HL-60/S4 (cell line): ENCODE measurements around the gene RNF225.
"Not testable (repeated sequence)": the region's sequence is repeated elsewhere in the genome, so short reads cannot be mapped to it uniquely, and the experiment has no call there.

Source experiments
- in situ Hi-C: fragments of 300-500 bp; cut with MboI; formaldehyde crosslinking; loops from 2 replicates; pipeline ENCODE4 v1.14.3; 2022; ENCODE audit warnings: low sequenced_read_pairs

The RNF225 gene

DNA sequence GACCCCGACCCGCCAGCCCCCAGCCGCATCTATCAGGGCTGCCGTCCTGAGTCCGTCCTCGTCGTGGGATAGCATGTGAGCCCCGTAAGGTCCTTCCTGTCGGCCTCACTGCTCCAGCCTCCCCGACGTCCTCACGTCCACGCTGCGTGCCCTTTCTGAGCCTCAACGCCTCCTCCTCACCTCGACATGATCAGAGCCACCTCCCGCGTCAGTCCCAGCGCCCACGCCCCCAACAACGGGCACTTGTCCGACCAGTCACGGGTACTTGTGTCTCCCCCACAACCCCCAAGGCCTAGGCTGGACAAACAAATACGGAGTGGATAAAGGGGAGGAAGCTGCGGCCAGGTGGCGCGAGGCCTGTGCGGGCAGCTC is 33.6 kb upstream of the RNF225 start:
- in situ Hi-C loops: no loop called here

DNA sequence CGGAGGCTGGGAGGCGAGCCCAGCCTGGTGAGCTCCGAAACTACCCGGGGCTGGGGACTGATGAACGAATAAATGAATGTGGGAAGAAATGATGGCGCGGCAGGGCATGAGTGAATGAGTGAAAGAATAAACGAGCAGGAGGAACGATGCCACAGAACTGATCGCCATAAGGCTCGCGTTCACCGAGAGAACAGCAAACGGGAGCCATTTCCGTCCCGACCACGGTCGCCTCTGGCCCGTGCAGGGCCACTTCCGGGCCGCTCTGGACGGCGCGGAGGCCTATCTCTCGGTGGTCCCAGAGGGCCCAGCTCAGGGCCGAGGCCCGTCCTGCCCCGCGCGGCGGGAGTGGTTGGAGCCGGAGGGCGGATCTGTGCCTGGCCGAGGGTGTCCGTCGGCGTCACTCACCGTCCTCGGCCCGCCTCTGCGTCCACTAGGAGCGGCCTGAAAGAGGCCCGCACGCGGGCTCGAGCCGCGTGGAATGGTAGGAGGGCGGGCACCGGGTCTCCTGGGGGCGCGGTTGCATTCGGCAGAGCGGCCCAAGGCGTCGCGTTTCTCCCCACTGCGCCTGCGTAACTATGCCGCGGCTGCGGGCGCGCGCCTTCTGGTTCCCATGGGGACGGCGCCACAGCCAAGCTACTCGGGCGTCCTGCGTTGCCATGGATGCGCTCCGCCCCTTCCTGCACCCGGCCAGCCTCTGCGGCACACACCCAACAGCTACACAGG is 33.0 kb upstream of the RNF225 start, which contains the start of gene ZNF497:
Gene ZNF497 (minus strand): TSS at position 480 of the 723 bp plus-strand sequence. CDS start 5,116 bp downstream, outside the sequence.
- in situ Hi-C loops: no loop called here

- in situ Hi-C loops: no loop called here
Observed at GRCh38 chr19:58364146-58364545, 31.3 kb upstream of the RNF225 start.

DNA sequence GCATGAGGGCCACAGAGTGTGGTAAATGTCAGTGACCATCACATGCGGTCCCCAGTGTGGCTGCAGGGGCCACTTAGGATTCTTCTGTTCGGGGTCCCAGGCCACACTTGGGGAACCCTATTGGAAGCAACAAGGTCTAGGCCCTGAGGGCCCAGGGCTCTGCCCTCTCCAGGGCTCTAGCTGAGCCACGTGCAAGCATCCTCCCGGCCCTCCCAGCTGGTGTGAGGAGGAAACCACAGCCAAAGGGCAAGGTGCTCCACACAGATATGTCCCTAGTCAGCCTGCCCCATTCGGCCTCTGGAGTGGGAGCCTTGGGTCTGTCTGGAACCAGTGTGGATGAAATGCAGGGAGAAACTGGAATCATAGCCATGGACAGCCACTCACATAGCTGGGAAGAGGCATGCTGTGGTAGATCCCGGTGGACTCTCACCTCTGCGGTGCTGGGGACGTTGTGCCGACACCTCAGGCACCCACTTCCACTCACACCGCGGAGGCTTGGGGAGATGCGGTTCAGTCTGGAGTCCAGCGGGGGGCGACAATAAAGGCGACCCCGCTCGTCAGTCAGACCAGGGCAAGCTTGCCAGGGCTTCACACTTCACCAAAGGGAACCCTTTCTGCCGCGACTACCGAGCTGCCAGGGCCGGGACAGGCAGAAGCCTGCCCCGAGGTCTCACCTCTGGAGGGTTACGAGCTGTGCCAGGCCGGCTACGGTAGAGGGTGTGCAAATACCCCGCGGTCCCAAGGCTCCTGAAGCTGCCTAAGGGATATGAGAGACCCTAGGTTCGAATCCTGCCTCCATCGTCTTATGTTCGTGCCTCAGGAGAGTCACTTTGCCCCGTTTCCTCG is 28.6 kb upstream of the RNF225 start:
- in situ Hi-C loops: no loop called here

- in situ Hi-C loops: no loop called here
Observed at GRCh38 chr19:58367698-58368454, 27.6 kb upstream of the RNF225 start.

DNA sequence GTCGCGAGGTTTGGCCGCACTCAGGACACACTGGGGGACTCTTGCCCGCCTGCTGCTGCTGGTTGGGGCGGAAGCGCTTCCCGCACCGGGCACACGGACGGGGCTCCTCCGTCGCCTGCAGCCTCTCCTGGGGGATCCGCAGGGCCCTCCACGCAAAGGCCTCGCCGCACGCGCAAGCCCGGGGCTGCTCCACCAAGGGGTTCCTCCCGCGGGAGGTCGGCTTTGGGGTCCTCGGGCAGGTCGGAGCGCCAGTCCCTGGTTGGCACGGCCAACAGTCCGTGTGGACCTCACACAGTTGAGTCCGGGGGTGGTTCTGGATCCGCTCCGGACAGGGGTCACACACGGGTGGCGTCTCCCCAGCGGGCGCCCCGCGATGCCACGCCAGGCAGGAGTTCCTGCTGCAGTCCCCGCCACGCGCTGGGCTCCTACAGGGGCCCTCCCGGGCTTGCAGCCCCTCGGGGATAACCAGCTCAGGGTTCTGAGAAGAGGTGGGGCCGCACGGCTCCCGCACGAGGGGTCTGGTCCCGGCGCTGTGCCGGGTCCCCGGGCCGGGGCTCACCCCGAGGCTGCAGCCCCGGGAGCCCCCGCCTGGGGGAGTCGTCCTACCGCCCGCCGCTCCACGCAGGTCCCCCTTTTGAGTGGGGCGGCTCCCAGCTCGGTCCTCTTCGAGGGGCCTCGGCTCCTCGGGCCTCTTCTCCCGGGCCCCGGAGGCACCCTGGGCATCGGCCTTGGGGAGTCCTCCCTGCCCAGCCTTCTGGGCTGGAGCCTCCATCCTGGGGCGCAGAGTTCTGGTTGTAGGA is 26.7 kb upstream of the RNF225 start:
- in situ Hi-C loops: no loop called here

DNA sequence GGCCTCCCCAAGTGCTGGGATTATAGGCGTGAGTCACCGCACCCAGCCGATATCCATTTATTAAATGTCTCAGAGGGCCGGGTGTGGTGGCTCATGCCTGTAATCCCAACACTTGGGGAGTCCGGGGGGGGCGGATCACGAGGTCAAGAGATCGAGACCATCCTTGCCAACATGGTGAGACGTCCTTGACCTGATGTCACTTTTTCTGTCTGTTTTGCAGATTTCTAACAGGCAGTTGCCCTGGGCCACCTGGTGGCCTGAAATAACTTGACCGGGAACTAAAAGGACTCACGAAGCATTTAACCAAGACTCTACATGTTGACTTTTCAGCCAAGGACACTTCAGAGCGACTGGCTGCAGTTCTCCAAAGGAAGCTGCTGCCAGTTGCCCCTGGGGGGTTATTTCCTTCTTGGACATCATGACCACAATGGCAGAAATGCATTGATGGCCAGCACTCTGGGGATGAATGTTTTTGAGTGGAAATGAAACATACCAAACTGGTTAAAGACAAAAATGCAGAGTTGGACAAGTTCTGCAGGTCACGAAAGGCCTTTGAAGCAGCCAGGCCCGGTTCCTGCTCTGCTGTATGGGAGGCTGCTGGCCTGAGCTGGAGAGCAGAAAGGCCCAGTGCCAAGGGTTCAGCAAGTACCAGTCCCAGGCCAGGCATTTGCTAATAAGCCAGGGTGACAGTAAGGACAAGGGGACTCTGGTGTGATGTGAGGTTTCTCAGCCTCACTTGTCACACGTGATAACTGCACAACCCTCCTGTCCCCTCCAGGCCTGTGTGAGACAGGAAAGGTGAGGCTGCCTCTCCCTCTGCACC is 22.9 kb upstream of the RNF225 start:
- in situ Hi-C loops: no loop called here

GRCh38 chr19:58374200-58374599 is 21.3 kb upstream of the RNF225 start:
- in situ Hi-C loops: no loop called here

DNA sequence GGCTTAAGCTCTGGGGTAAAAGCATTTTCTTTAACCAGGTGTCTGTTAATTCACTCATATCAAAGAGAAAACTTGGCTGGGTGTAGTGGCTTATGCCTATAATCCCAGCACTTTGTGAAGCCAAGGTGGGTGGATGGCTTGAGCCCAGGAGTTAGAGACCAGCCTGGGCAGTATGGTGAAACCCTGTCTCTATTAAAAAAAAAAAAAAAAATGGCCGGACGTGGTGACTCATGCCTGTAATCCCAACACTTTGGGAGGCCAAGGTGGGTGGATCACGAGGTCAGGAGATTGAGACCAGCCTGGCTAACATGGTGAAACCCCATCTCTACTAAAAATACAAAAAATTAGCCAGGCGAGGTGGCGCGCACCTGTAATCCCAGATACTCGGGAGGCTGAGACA is 18.7 kb upstream of the RNF225 start:
- in situ Hi-C loops: not testable (repeated sequence)

GRCh38 chr19:58379246-58379645 is 16.2 kb upstream of the RNF225 start:
- in situ Hi-C loops: no loop called here

DNA sequence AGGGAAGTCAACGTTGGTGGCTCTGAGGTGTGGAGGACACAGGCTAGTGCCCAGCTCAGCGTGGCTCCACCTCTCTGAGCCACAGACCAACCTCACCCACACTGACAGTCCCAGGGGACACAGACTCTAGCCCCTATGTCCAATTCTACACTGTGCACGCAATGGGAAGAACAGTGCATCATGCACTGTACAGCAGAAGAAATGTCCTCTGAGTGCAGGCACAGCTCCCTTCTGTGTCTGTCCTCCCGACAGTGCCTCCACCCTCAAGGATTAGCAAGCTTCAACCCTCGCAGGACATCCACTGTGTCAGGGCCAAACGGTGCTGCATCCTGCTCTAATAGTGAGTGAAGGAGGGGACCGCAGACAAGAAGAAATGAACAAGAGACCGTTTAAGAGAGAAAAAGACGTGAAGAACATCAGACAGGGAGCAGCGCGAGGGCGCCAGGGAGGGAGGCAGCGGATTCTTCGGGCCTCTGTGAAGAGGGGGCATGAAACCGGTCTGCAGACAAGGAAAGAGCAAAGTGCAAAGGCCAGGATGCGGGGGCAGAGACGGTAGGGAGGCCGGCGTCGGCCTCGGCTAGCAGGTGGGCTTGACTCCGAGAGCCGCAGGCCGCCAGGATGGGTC is 15.3 kb upstream of the RNF225 start:
- in situ Hi-C loops: no loop called here

- in situ Hi-C loops: no loop called here
Observed at GRCh38 chr19:58380662-58381459, 14.6 kb upstream of the RNF225 start, which contains the start of gene ZNF837. TSS of gene ZNF837 (minus strand) at chr19:58381030. CDS start at chr19:58369332, 11,698 bp downstream.

GRCh38 chr19:58381460-58382212 is 13.8 kb upstream of the RNF225 start:
- in situ Hi-C loops: no loop called here

- in situ Hi-C loops: no loop called here
Observed at GRCh38 chr19:58382997-58383603, 12.4 kb upstream of the RNF225 start.

DNA sequence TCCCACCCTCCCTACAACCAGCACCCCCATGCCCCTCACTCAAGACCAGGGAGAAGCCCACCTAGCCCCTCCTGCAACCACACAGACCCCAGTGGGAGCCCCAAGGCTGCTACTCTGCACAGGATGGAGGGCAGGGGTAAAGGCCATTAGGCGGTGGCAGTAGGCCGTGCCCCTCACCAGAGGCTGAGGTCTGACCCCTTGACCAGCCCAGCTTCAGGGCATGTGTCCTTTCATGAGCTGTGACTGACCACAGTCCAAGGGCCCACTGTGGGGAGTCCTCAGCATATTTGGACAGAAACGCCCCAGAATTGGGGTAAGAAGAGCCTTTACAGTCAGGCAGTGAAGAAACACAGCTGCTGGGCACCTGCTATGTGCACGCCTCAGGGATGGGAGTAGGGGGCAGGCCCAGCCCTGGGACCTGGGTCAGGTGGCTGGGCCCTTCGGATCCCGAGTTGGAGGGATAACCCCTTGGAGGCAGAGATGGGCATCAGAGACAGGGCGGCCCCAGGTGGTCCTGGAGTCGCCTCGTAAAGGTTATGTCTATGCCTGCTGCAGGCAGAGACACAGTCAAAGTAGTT is 10.1 kb upstream of the RNF225 start:
- in situ Hi-C loops: no loop called here

DNA sequence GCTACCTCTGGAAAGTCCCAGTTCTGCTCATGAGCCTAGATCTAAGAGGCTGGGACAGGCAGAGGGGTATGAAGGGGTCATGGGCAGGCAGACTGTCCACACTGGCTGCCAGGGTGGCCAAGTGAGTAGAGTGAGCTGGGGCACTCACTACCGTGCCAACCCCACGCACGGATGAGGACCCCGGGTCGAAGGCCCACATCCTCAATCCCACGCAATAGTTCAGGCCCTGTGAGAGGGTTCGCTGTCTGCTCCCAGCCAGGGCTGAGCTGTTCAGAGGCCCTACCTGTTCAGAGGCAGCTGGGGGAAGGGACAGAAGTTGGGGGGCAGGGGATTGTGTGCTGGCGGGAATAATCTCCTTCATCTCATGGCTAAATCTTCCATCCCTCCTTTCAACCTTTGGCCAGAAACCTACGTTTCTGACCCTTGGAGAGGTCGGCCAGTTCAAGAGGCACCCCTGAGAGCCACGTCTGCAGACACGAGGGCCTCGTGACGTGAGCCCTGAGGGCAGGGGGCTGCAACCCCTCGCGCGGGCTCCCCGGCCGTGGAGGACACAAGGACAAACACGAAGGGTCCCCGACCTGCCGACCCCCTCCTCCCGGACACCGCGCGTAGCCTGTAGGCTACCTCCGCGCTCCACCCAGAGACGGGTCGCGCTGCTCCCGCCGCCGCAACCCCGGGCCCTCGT is 9.4 kb upstream of the RNF225 start:
- in situ Hi-C loops: no loop called here
